Measurements from ENCODE around the gene TTC31.

TTC31 gene

GRCh38 chr2:74529357-74530238, 46.7 kb downstream of the TTC31 start, which contains the start of the genes AUP1 and HTRA2:
Gene AUP1, minus strand, starts transcription at chr2:74529706. Its CDS starts 77 bp downstream, at chr2:74529629.
Gene HTRA2, plus strand, starts transcription at chr2:74529933. Its CDS starts 74 bp downstream, at chr2:74530007.
- peak within 1 kb of the TSS; percentile 99 for H3K4me3 ChIP-seq (ENCODE audit: low read depth, low read length)
- TF ChIP-seq CTCF (IDR thresholded peaks at IDR 0.05; ENCODE audit: low read depth, low read length, missing control alignments) = no peak
- in situ Hi-C loops (cut with HindIII; ENCODE audit: low sequenced_read_pairs) = loop anchor here (5.0 kb wide), 1 partner anchor 92 kb away; no protein-coding TSS in a partner anchor
- peak; percentile 99 for DNase-seq (ENCODE audit: low read depth)

GRCh38 chr2:74530239-74531187, 47.6 kb downstream of the TTC31 start:
- peak overlapping the region; percentile 99 for H3K4me3 ChIP-seq (ENCODE audit: low read depth, low read length)
- in situ Hi-C loops (cut with HindIII; ENCODE audit: low sequenced_read_pairs) = no loop called here
- no peak for TF ChIP-seq CTCF (IDR thresholded peaks at IDR 0.05; ENCODE audit: low read depth, low read length, missing control alignments)
- no peak for DNase-seq (ENCODE audit: low read depth)

- DNase-seq (ENCODE audit: low read depth) = no peak
- in situ Hi-C loops (cut with HindIII; ENCODE audit: low sequenced_read_pairs) = no loop called here
- H3K4me3 ChIP-seq (ENCODE audit: low read depth, low read length) = no peak overlapping the region
- TF ChIP-seq CTCF (IDR thresholded peaks at IDR 0.05; ENCODE audit: low read depth, low read length, missing control alignments) = no peak
Observed at GRCh38 chr2:74531666-74532065, 48.8 kb downstream of the TTC31 start.

- in situ Hi-C loops (cut with HindIII; ENCODE audit: low sequenced_read_pairs) = no loop called here
- H3K4me3 ChIP-seq (ENCODE audit: low read depth, low read length) = no peak overlapping the region
- TF ChIP-seq CTCF (IDR thresholded peaks at IDR 0.05; ENCODE audit: low read depth, low read length, missing control alignments) = no peak
- DNase-seq (ENCODE audit: low read depth) = no peak
Observed at GRCh38 chr2:74532222-74532621, 49.3 kb downstream of the TTC31 start.

- H3K4me3 ChIP-seq (ENCODE audit: low read depth, low read length) = no peak overlapping the region
- no peak for TF ChIP-seq CTCF (IDR thresholded peaks at IDR 0.05; ENCODE audit: low read depth, low read length, missing control alignments)
- DNase-seq (ENCODE audit: low read depth) = no peak
- in situ Hi-C loops (cut with HindIII; ENCODE audit: low sequenced_read_pairs) = no loop called here
Observed at GRCh38 chr2:74533464-74533863, 50.6 kb downstream of the TTC31 start.

GRCh38 chr2:74534411-74534810, 51.5 kb downstream of the TTC31 start:
- in situ Hi-C loops (cut with HindIII; ENCODE audit: low sequenced_read_pairs) = no loop called here
- H3K4me3 ChIP-seq (ENCODE audit: low read depth, low read length) = no peak overlapping the region
- no peak for DNase-seq (ENCODE audit: low read depth)
- no peak for TF ChIP-seq CTCF (IDR thresholded peaks at IDR 0.05; ENCODE audit: low read depth, low read length, missing control alignments)

All from astrocyte of the cerebellum (primary cell).